DOHH2 (cell line): ENCODE results near the gene MS4A2.

Experiments
- H3F3A ChIP-seq: fragments of 200-600 bp; sonication (generic), shearing (Covaris generic); 2 replicates; pipeline ENCODE4 v1.6.0; 2016; ENCODE audit warnings: antibody characterized with exemption, mild to moderate bottlenecking; ENCODE audit not compliant: control insufficient read depth, insufficient read depth
- H3K27ac ChIP-seq: fragments of 200-600 bp; sonication (generic); 2 replicates; pipeline ENCODE4 v1.5.1; 2014; ENCODE audit warnings: low read depth, mild to moderate bottlenecking, low read length, moderate library complexity
- H3K27me3 ChIP-seq: fragments of 200-600 bp; sonication (generic); 2 replicates; pipeline ENCODE4 v1.6.1; 2014; ENCODE audit warnings: mild to moderate bottlenecking, low read length, mixed read lengths; ENCODE audit not compliant: control insufficient read depth
- H3K36me3 ChIP-seq: fragments of 200-600 bp; sonication (generic); 2 replicates; pipeline ENCODE4 v1.6.1; 2014; ENCODE audit warnings: mild to moderate bottlenecking, low read length, moderate library complexity, mixed read lengths; ENCODE audit not compliant: control insufficient read depth
- H3K4me1 ChIP-seq: fragments of 200-600 bp; sonication (generic); 2 replicates; pipeline ENCODE4 v1.6.1; 2014; ENCODE audit warnings: mild to moderate bottlenecking, low read length, mixed read lengths; ENCODE audit not compliant: control insufficient read depth
- H3K4me2 ChIP-seq: fragments of 200-600 bp; sonication (generic); 2 replicates; pipeline ENCODE4 v1.6.0; 2014; ENCODE audit warnings: mild to moderate bottlenecking, low read length, moderate library complexity
- H3K4me3 ChIP-seq: fragments of 200-600 bp; sonication (generic); 2 replicates; pipeline ENCODE4 v1.5.1; 2014; ENCODE audit warnings: mild to moderate bottlenecking, low read length, mixed read lengths
- H3K79me2 ChIP-seq: fragments of 200-600 bp; sonication (generic); 2 replicates; pipeline ENCODE4 v1.6.1; 2014; ENCODE audit warnings: mild to moderate bottlenecking, low read length, mixed read lengths; ENCODE audit not compliant: control insufficient read depth
- H3K9me2 ChIP-seq: fragments of 200-600 bp; sonication (generic); replicated peaks from 2 replicates; pipeline ENCODE4 v1.6.1; 2014; ENCODE audit warnings: mild to moderate bottlenecking, low read length, mixed read lengths; ENCODE audit not compliant: control insufficient read depth
- H3K9me3 ChIP-seq: fragments of 200-600 bp; sonication (generic); 2 replicates; pipeline ENCODE4 v1.6.1; 2014; ENCODE audit warnings: antibody characterized with exemption, low read length, mixed read lengths; ENCODE audit not compliant: control insufficient read depth, insufficient read depth
- H4K20me1 ChIP-seq: fragments of 200-600 bp; sonication (generic); 2 replicates; pipeline ENCODE4 v1.6.0; 2014; ENCODE audit warnings: low read depth, mild to moderate bottlenecking, antibody characterized with exemption, low read length, moderate library complexity; ENCODE audit not compliant: control insufficient read depth, insufficient read depth
- EZH2phosphoT487 ChIP-seq: fragments of 200-600 bp; sonication (generic); IDR thresholded peaks from 2 replicates; pipeline ENCODE4 v1.6.1; 2017; ENCODE audit warnings: borderline replicate concordance, mild to moderate bottlenecking, antibody characterized with exemption, low read length, moderate library complexity, mixed read lengths
- TF ChIP-seq, protein P1 (sequence below): fragments of 200-600 bp; sonication (generic); IDR thresholded peaks from one replicate; pipeline ENCODE4 v1.5.1; 2014; ENCODE audit warnings: antibody characterized with exemption, mild to moderate bottlenecking, low read depth, low read length; ENCODE audit not compliant: poor library complexity, severe bottlenecking

The MS4A2 gene

DNA sequence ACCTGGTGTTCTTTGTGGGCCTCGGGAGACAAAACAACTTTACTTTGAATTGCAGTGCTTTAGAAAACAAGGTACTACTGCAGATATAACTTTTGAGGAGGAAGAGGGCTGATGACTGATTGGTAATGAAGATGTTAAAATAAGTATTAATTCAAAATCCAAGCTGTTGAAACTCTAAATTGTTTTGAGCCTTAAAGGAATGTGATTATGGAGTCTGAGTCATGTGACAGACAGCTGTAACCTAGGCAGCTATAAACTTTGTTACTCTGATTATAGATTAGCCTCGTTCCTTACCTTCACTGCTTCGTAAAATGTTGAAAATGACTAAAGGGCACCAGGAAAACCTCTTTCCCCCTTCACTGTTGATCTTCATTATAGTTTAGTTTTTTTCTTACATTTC is 43.4 kb downstream of the MS4A2 start:
- Histone ChIP-seq H3F3A (no peaks in the 10 kb centered on the region), H3K4me2 (no peak overlapping the region), H3K4me3 (no peak overlapping the region), H3K27me3 (no peaks in the 10 kb centered on the region), H3K9me2 (no peaks in the 10 kb centered on the region), H3K9me3 (peaks cover 4% of the 10 kb centered on the region; the same call in 1 of the 2 replicates), H3K79me2 (no peaks in the 10 kb centered on the region), H4K20me1 (no peaks in the 10 kb centered on the region), H3K27ac (no peak overlapping the region), H3K4me1 (peaks cover 19% of the 10 kb centered on the region), H3K36me3 (no peaks in the 10 kb centered on the region)
- TF ChIP-seq, protein P1, sequence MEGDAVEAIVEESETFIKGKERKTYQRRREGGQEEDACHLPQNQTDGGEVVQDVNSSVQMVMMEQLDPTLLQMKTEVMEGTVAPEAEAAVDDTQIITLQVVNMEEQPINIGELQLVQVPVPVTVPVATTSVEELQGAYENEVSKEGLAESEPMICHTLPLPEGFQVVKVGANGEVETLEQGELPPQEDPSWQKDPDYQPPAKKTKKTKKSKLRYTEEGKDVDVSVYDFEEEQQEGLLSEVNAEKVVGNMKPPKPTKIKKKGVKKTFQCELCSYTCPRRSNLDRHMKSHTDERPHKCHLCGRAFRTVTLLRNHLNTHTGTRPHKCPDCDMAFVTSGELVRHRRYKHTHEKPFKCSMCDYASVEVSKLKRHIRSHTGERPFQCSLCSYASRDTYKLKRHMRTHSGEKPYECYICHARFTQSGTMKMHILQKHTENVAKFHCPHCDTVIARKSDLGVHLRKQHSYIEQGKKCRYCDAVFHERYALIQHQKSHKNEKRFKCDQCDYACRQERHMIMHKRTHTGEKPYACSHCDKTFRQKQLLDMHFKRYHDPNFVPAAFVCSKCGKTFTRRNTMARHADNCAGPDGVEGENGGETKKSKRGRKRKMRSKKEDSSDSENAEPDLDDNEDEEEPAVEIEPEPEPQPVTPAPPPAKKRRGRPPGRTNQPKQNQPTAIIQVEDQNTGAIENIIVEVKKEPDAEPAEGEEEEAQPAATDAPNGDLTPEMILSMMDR: no peak
- no peak for TF ChIP-seq EZH2phosphoT487

DNA sequence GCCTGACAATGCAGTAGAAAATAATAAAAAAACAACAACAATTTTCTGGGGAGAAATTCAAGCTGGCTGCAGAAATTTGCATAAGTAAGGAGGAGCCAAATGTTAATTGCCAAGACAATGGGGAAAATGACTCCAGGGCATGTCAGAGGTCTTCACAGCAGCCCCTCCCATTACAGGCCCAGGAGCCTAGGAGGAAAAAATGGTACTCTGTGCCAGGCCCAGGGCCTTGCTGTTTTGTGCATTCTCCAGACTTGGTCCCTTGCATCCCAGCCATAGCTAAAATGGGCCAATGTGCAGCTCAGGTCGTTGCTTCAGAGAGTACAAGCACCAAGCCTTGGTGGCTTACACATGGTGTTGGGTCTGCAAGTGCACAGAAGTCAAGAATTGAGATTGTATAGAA is 45.5 kb downstream of the MS4A2 start:
- no peak overlapping the region for H3K4me3 ChIP-seq

DNA sequence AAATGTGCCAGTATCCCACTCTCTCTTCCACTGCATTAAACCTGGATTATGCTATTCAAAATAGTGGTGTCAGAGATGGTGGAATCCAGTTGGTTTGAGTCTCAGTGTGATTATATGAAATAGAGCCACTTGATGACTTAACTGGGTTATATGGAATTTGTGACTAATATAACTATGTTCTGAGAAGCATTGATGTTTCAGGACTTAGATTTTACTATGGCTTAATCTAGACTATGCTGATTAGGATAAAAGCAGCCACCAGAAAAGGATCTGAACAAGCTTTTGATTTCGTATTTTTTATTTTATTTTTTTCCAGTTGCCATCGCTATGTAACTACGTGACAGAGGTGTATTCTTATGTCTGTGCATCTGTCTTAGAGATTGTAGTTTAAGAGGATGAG is 55.3 kb downstream of the MS4A2 start:
- H3K36me3 ChIP-seq: no peaks in the 10 kb centered on the region
- no peaks in the 10 kb centered on the region for H3F3A ChIP-seq
- no peak overlapping the region for H3K27ac ChIP-seq
- H4K20me1 ChIP-seq: no peaks in the 10 kb centered on the region
- TF ChIP-seq, protein P1: no peak
- TF ChIP-seq EZH2phosphoT487: no peak
- no peaks in the 10 kb centered on the region for H3K9me2 ChIP-seq
- peaks cover 3% of the 10 kb centered on the region; the same call in 1 of the 2 replicates for H3K27me3 ChIP-seq
- no peak overlapping the region for H3K4me3 ChIP-seq
- H3K4me2 ChIP-seq: no peak overlapping the region
- H3K79me2 ChIP-seq: no peaks in the 10 kb centered on the region
- no peaks in the 10 kb centered on the region for H3K4me1 ChIP-seq
- H3K9me3 ChIP-seq: no peaks in the 10 kb centered on the region

More for the DNA sequence above, 45.5 kb downstream of the MS4A2 start:
- Histone ChIP-seq H3K9me2 (no peaks in the 10 kb centered on the region), H3K27ac (no peak overlapping the region), H3K4me1 (peaks cover 13% of the 10 kb centered on the region), H3K9me3 (peaks cover 4% of the 10 kb centered on the region; the same call in 1 of the 2 replicates), H3F3A (no peaks in the 10 kb centered on the region), H3K27me3 (no peaks in the 10 kb centered on the region), H3K79me2 (no peaks in the 10 kb centered on the region), H3K4me2 (no peak overlapping the region), H4K20me1 (no peaks in the 10 kb centered on the region), H3K36me3 (no peaks in the 10 kb centered on the region)
- no peak for TF ChIP-seq EZH2phosphoT487
- TF ChIP-seq, protein P1: no peak

DNA sequence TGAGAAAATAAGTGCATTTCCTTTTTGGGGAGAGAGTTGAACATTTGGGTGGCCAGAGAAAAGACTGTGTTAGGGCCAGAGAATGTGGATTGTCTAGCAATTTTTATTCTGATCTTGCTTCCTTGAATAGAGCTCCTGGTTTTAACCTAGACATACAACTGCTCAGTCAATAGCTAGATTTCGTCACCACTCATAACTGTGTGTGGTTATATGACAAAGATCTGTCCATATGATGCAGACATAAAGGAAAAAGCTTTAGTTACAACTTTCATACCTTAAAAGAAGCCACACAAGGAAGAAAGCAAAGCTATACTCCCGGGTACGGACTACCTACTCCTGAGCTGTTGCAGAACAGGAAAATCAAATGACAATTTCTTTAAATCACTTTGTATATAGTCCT is 57.2 kb downstream of the MS4A2 start:
- Histone ChIP-seq H3K4me1 (no peaks in the 10 kb centered on the region), H3K27ac (no peak overlapping the region), H3K9me2 (no peaks in the 10 kb centered on the region), H3K4me3 (no peak overlapping the region), H3F3A (no peaks in the 10 kb centered on the region), H4K20me1 (no peaks in the 10 kb centered on the region), H3K4me2 (no peak overlapping the region), H3K27me3 (peaks cover 3% of the 10 kb centered on the region; the same call in 1 of the 2 replicates), H3K9me3 (no peaks in the 10 kb centered on the region), H3K79me2 (no peaks in the 10 kb centered on the region), H3K36me3 (no peaks in the 10 kb centered on the region)
- TF ChIP-seq EZH2phosphoT487: no peak
- TF ChIP-seq, protein P1: no peak
